Limb (tissue), 2 donors: ENCODE measurements around the gene SALL1.

Experiments used
- DNase-seq, 2 donors: peaks; one replicate each; pipeline ENCODE4 v3.0.0-alpha.2; 2016; ENCODE audit errors: extremely low spot score in 2 of 2

Gene SALL1

GRCh38 chr16:51113236-51114125 lies 37.6 kb downstream of the SALL1 start:
- DNase-seq = peak in 1 of 2 donors; percentile 46

GRCh38 chr16:51112323-51112722 lies 38.7 kb downstream of the SALL1 start:
- DNase-seq = no peak

- DNase-seq = no peak
Observed at GRCh38 chr16:51111759-51112158, 39.3 kb downstream of the SALL1 start.

- DNase-seq = no peak
Observed at GRCh38 chr16:51110700-51111157, 40.3 kb downstream of the SALL1 start.

GRCh38 chr16:51109173-51109572 lies 41.9 kb downstream of the SALL1 start:
- DNase-seq = no peak

GRCh38 chr16:51107742-51108141 lies 43.3 kb downstream of the SALL1 start:
- no peak for DNase-seq

GRCh38 chr16:51106535-51106934 lies 44.5 kb downstream of the SALL1 start:
- no peak for DNase-seq

- DNase-seq = no peak
Observed at GRCh38 chr16:51103590-51103989, 47.5 kb downstream of the SALL1 start.

- DNase-seq = no peak
Observed at GRCh38 chr16:51097729-51098128, 53.3 kb downstream of the SALL1 start.

- no peak for DNase-seq
Observed at GRCh38 chr16:51095890-51096626, 55.0 kb downstream of the SALL1 start.

GRCh38 chr16:51095084-51095881 lies 55.8 kb downstream of the SALL1 start:
- no peak for DNase-seq

GRCh38 chr16:51093726-51094280 lies 57.3 kb downstream of the SALL1 start:
- no peak for DNase-seq
